GM12878 (cell line): Measurements from ENCODE around the gene PURA. TPM values are rescaled to one million over a fixed set of nuclear protein-coding genes. Genes with fewer than 3 reads are reported as not detected.
A peak's percentile ranks its signal among the peaks of the same experiment; 100 is the strongest.

ENCODE experiments used
- ATAC-seq: fragments of 200-7000 bp; cut with Tn5 transposase; 3 replicates; pipeline ENCODE4 v1.9.1; 2020; ENCODE audit warnings: mild to moderate bottlenecking, moderate library complexity
- BruUV-seq: library from RNA; stranded (reverse); fragments of 400-500 nt; replicated peaks from 2 replicates; lab custom pipeline; 2021; lab: Mats Ljungman, UMichigan
- CTCF ChIA-PET: fragments of 300-600 bp; sonication (Branson Sonifier 250); formaldehyde crosslinking; extraction: SDS; loops from one replicate; lab custom pipeline; 2021; ENCODE audit warnings: inconsistent platforms; lab: Yijun Ruan, JAX
- POLR2A ChIA-PET: fragments of 350-600 bp; formaldehyde crosslinking; extraction: SDS; loops from one replicate; lab custom pipeline; 2021; ENCODE audit warnings: inconsistent platforms; lab: Charles Lee
- RAD21 ChIA-PET: fragments of 300-600 bp; sonication (Branson Sonifier 250); formaldehyde crosslinking; loops from one replicate; lab custom pipeline; 2023; ENCODE audit warnings: antibody characterized with exemption; ENCODE audit not compliant: unreplicated experiment; lab: Charles Lee
- SMC1A ChIA-PET: fragments of 300-600 bp; sonication (Branson Sonifier 250); formaldehyde crosslinking; loops from one replicate; lab custom pipeline; 2023; ENCODE audit not compliant: unreplicated experiment, uncharacterized antibody; lab: Charles Lee
- DNase-seq: peaks from one replicate; pipeline ENCODE4 v3.0.0-alpha.2; 2011; ENCODE audit warnings: low read depth, low spot score
- FAIRE-seq: peaks from 3 replicates; lab custom pipeline; 2011; peaks lifted over from hg19 to GRCh38; lab: Jason Lieb, UNC
- H2AFZ ChIP-seq: 2 replicates; pipeline ENCODE4 v1.6.0; 2011; ENCODE audit warnings: low read depth, low read length, control low read depth; ENCODE audit not compliant: control insufficient read depth
- H3K27ac ChIP-seq: 2 replicates; pipeline ENCODE4 v1.5.1; 2011; ENCODE audit warnings: control low read depth; ENCODE audit not compliant: control insufficient read depth, insufficient read depth
- H3K27me3 ChIP-seq, 2 experiments: replicated peaks in 1 of 2; 2 replicates each; pipeline versions ENCODE4 v1.6.0 to v1.6.1; 2011; ENCODE audit warnings: low read length in 1 of 2; ENCODE audit not compliant: control insufficient read depth in 2 of 2, insufficient read depth in 2 of 2
- H3K36me3 ChIP-seq, 2 experiments: 2 replicates each; pipeline ENCODE4 v1.5.1; 2011; ENCODE audit warnings: low read length in 1 of 2; ENCODE audit not compliant: control insufficient read depth in 2 of 2, insufficient read depth in 2 of 2
- H3K4me1 ChIP-seq: 2 replicates; pipeline ENCODE4 v1.6.1; 2011; ENCODE audit warnings: mild to moderate bottlenecking, low read length, moderate library complexity, mixed read lengths; ENCODE audit not compliant: control insufficient read depth, insufficient read depth
- H3K4me2 ChIP-seq: 2 replicates; pipeline ENCODE4 v1.6.0; 2011; ENCODE audit warnings: control low read depth; ENCODE audit not compliant: control insufficient read depth, insufficient read depth
- H3K4me3 ChIP-seq: fragments of 200-600 bp; sonication (generic); 2 replicates; pipeline ENCODE4 v1.5.1; 2016
- H3K79me2 ChIP-seq: 2 replicates; pipeline ENCODE4 v1.6.0; 2011; ENCODE audit warnings: low read length; ENCODE audit not compliant: control insufficient read depth, insufficient read depth
- H3K9ac ChIP-seq: 2 replicates; pipeline ENCODE4 v1.8.0; 2011; ENCODE audit warnings: low read length, control low read depth, mixed read lengths; ENCODE audit not compliant: control insufficient read depth, insufficient read depth
- H3K9me3 ChIP-seq: replicated peaks from 3 replicates; pipeline ENCODE4 v1.5.1; 2011; ENCODE audit warnings: mild to moderate bottlenecking, low read length; ENCODE audit not compliant: control insufficient read depth, insufficient read depth
- H4K20me1 ChIP-seq: 2 replicates; pipeline ENCODE4 v1.6.0; 2011; ENCODE audit not compliant: control insufficient read depth, insufficient read depth
- CREB1 ChIP-seq: IDR thresholded peaks from 2 replicates; pipeline ENCODE4 v1.6.1; 2012; ENCODE audit warnings: low read depth, mild to moderate bottlenecking, inconsistent platforms
- CREM ChIP-seq: IDR thresholded peaks from 2 replicates; pipeline ENCODE4 v1.6.1; 2014; ENCODE audit warnings: antibody characterized with exemption, low read depth
- ESRRA ChIP-seq: IDR thresholded peaks from 2 replicates; pipeline ENCODE4 v1.6.1; 2012; ENCODE audit warnings: mild to moderate bottlenecking, low read length, improper control_type of control experiment
- GABPA ChIP-seq: IDR thresholded peaks from 2 replicates; pipeline ENCODE4 v1.6.1; 2014; ENCODE audit warnings: antibody characterized with exemption, low read depth, mild to moderate bottlenecking, inconsistent platforms
- HDAC2 ChIP-seq: fragments of 200-600 bp; sonication (generic); IDR thresholded peaks from 2 replicates; pipeline ENCODE4 v1.6.1; 2017
- IKZF1 ChIP-seq: fragments of 450-650 bp; conservative IDR thresholded peaks from 2 replicates; pipeline ENCODE4 v1.6.1; 2017; ENCODE audit warnings: antibody characterized with exemption, mild to moderate bottlenecking
- IKZF2 ChIP-seq, 2 experiments: fragments of 450-650 bp; IDR thresholded peaks; 2 replicates each; pipeline ENCODE4 v1.6.1; 2017; ENCODE audit warnings: mild to moderate bottlenecking in 2 of 2, moderate library complexity in 2 of 2
- IRF4 ChIP-seq: IDR thresholded peaks from 2 replicates; pipeline ENCODE4 v1.6.1; 2011; ENCODE audit warnings: low read depth, low read length
- NFIC ChIP-seq: IDR thresholded peaks from 2 replicates; pipeline ENCODE4 v1.6.1; 2012; ENCODE audit warnings: low read depth, mild to moderate bottlenecking, inconsistent platforms, low read length, moderate library complexity
- PBX3 ChIP-seq: IDR thresholded peaks from 2 replicates; pipeline ENCODE4 v1.6.1; 2011; ENCODE audit warnings: mild to moderate bottlenecking, low read depth, low read length, moderate library complexity; ENCODE audit not compliant: insufficient replicate concordance
- RUNX3 ChIP-seq: IDR thresholded peaks from 2 replicates; pipeline ENCODE4 v1.6.1; 2012; ENCODE audit warnings: low read length, inconsistent platforms
- SMAD1 ChIP-seq: fragments of 450-650 bp; IDR thresholded peaks from 2 replicates; pipeline ENCODE4 v1.6.1; 2018; ENCODE audit warnings: mild to moderate bottlenecking, low read depth; ENCODE audit not compliant: partially characterized antibody
- SPI1 ChIP-seq: IDR thresholded peaks from 2 replicates; pipeline ENCODE4 v1.6.1; 2011; ENCODE audit warnings: low read depth, mild to moderate bottlenecking, low read length, moderate library complexity, borderline replicate concordance; ENCODE audit not compliant: insufficient read depth
- SREBF2 ChIP-seq: IDR thresholded peaks from 2 replicates; pipeline ENCODE4 v1.6.1; 2012; ENCODE audit warnings: mild to moderate bottlenecking, low read length
- in situ Hi-C: fragments of 300-500 bp; cut with MboI; formaldehyde crosslinking; loops from 9 replicates; pipeline ENCODE4 v1.14.3; 2018; ENCODE audit warnings: mixed read lengths
- intact Hi-C: fragments of 100-400 bp; cut with micrococcal nuclease; formaldehyde crosslinking; loops from one replicate; pipeline ENCODE4 v1.14.2; 2022; ENCODE audit not compliant: unreplicated experiment
- polyA plus RNA-seq, 11 experiments: library from polyadenylated mRNA; depleted of rRNA in 4 of 11; unstranded in 6 of 11; stranded (reverse) in 5 of 11; fragments of >200 nt; fragmentation: Nextera tagmentation in 4 of 11; fragmentation: Illumina TruSeq in 1 of 11; extraction: Ambion mirVana in 4 of 11; extraction: Trizol in 1 of 11; gene quantifications; 1 replicate in 1 of 11; 2 replicates in 10 of 11; pipeline versions ENCODE4 v1.2.1 to v1.2.3, GENCODE V29; 2011 to 2016; ENCODE audit warnings: inconsistent platforms in 2 of 11, missing spikeins in 2 of 11, low read depth in 1 of 11
- total RNA-seq, 4 experiments: library from RNA; depleted of rRNA in 3 of 4; stranded (reverse); fragments of >200 nt in 3 of 4; fragmentation: Illumina TruSeq in 1 of 4; extraction: Trizol in 1 of 4; gene quantifications; 2 replicates each; pipeline versions ENCODE4 v1.2.1 to v1.2.3, GENCODE V29; 2013 to 2021
- TF ChIP-seq, protein P1 (sequence below): fragments of 450-650 bp; formaldehyde crosslinking; IDR thresholded peaks from 2 replicates; pipeline ENCODE4 v1.4.0; 2022; ENCODE audit warnings: mild to moderate bottlenecking, moderate library complexity
- TF ChIP-seq, protein P2 (sequence below): IDR thresholded peaks from 2 replicates; pipeline ENCODE4 v1.6.1; 2011; ENCODE audit warnings: borderline replicate concordance, low read depth, mild to moderate bottlenecking, moderate library complexity, mixed read lengths, low read length; ENCODE audit not compliant: insufficient read depth; ENCODE audit errors: extremely low read length
- TF ChIP-seq, protein P3 (sequence below): fragments of 150-350 bp; IDR thresholded peaks from 2 replicates; pipeline ENCODE4 v1.6.1; 2016; ENCODE audit warnings: low read depth, low read length

PURA gene
- total and polyA plus RNA-seq, 10 of the 15 experiments (the other 5 are each of a cell fraction or from before 2014, with no cell fraction given) = 3.3 to 11.8 (median 5.8) TPM

DNA sequence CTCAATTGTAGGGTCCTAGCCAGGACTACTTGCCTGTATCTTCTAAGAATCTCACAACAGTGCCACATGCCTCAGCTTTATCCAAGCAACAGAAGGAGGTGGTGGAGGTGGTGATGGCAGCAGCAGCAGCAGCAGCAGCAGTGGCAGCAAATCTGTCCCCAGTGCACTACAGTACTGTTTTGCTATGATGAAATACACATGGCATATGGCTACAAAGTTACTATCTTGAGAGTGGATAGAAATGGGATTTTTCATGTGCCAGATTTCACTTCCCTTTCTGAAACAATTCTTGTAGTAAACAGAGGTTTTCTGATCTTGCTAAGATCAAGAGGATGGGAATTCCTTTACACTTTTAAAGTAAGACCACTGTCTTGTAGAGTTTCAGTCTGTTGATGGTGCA is 53.0 kb downstream of the PURA start:
- Histone ChIP-seq H3K36me3 (no peaks in the 10 kb centered on the region), H4K20me1 (no peaks in the 10 kb centered on the region), H3K9ac (no peak overlapping the region), H3K79me2 (no peaks in the 10 kb centered on the region), H3K4me3 (no peak overlapping the region), H3K4me2 (no peak overlapping the region), H3K27me3 (no peaks in the 10 kb centered on the region), H2AFZ (no peak overlapping the region), H3K27ac (no peak overlapping the region), H3K9me3 (no peaks in the 10 kb centered on the region), H3K4me1 (peaks cover 16% of the 10 kb centered on the region)
- in situ Hi-C loops = no loop called here
- DNase-seq (no peak), ATAC-seq (peak; percentile 73), FAIRE-seq (no peak)
- ChIA-PET CTCF (interaction anchor here (1.0 to 1.2 kb wide), 2 partner anchors 74 to 198 kb away, joined by 3 to 4 read pairs; no protein-coding TSS in a partner anchor), RAD21 (no interaction called here), SMC1A (interaction anchor here (1.5 to 2.5 kb wide), 2 partner anchors 73 to 94 kb away, joined by 4 to 6 read pairs; no protein-coding TSS in a partner anchor), POLR2A (no interaction called here)
- intact Hi-C loops = no loop called here
- no TSS peak for BruUV-seq
- TF ChIP-seq SREBF2 (no peak), IKZF1 (peak; percentile 41), GABPA (no peak), RUNX3 (peak; percentile 26; the same call in 1 of the 2 replicates), HDAC2 (no peak), IRF4 (no peak), ESRRA (no peak), SMAD1 (no peak), CREB1 (0 out of 2 replicates have a peak, but pooled peaks have one; percentile 48), IKZF2 (IDR thresholded peaks at IDR 0.05) (peak in 1 of 2 experiments; percentile 19; a peak in 1 of 4 replicates), NFIC (peak; percentile 59; the same call in 1 of the 2 replicates), SPI1 (peak; percentile 73), CREM (no peak), PBX3 (no peak)
- TF ChIP-seq, protein P1, sequence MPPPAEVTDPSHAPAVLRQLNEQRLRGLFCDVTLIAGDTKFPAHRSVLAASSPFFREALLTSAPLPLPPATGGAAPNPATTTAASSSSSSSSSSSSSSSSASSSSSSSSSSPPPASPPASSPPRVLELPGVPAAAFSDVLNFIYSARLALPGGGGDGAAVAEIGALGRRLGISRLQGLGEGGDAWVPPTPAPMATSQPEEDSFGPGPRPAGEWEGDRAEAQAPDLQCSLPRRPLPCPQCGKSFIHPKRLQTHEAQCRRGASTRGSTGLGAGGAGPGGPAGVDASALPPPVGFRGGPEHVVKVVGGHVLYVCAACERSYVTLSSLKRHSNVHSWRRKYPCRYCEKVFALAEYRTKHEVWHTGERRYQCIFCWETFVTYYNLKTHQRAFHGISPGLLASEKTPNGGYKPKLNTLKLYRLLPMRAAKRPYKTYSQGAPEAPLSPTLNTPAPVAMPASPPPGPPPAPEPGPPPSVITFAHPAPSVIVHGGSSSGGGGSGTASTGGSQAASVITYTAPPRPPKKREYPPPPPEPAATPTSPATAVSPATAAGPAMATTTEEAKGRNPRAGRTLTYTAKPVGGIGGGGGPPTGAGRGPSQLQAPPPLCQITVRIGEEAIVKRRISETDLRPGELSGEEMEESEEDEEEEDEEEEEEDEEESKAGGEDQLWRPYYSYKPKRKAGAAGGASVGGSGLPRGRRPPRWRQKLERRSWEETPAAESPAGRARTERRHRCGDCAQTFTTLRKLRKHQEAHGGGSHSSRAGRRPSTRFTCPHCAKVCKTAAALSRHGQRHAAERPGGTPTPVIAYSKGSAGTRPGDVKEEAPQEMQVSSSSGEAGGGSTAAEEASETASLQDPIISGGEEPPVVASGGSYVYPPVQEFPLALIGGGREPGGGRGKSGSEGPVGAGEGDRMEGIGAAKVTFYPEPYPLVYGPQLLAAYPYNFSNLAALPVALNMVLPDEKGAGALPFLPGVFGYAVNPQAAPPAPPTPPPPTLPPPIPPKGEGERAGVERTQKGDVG (CRISPR knock-in tag) = no peak
- TF ChIP-seq, protein P2, sequence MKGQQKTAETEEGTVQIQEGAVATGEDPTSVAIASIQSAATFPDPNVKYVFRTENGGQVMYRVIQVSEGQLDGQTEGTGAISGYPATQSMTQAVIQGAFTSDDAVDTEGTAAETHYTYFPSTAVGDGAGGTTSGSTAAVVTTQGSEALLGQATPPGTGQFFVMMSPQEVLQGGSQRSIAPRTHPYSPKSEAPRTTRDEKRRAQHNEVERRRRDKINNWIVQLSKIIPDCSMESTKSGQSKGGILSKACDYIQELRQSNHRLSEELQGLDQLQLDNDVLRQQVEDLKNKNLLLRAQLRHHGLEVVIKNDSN = no peak
- TF ChIP-seq, protein P3, sequence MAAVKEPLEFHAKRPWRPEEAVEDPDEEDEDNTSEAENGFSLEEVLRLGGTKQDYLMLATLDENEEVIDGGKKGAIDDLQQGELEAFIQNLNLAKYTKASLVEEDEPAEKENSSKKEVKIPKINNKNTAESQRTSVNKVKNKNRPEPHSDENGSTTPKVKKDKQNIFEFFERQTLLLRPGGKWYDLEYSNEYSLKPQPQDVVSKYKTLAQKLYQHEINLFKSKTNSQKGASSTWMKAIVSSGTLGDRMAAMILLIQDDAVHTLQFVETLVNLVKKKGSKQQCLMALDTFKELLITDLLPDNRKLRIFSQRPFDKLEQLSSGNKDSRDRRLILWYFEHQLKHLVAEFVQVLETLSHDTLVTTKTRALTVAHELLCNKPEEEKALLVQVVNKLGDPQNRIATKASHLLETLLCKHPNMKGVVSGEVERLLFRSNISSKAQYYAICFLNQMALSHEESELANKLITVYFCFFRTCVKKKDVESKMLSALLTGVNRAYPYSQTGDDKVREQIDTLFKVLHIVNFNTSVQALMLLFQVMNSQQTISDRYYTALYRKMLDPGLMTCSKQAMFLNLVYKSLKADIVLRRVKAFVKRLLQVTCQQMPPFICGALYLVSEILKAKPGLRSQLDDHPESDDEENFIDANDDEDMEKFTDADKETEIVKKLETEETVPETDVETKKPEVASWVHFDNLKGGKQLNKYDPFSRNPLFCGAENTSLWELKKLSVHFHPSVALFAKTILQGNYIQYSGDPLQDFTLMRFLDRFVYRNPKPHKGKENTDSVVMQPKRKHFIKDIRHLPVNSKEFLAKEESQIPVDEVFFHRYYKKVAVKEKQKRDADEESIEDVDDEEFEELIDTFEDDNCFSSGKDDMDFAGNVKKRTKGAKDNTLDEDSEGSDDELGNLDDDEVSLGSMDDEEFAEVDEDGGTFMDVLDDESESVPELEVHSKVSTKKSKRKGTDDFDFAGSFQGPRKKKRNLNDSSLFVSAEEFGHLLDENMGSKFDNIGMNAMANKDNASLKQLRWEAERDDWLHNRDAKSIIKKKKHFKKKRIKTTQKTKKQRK = no peak
